ENCODE results near the gene SURF4.
"Not testable (repeated sequence)": the region's sequence is repeated elsewhere in the genome, so short reads cannot be mapped to it uniquely, and the experiment has no call there.

The SURF4 gene

DNA sequence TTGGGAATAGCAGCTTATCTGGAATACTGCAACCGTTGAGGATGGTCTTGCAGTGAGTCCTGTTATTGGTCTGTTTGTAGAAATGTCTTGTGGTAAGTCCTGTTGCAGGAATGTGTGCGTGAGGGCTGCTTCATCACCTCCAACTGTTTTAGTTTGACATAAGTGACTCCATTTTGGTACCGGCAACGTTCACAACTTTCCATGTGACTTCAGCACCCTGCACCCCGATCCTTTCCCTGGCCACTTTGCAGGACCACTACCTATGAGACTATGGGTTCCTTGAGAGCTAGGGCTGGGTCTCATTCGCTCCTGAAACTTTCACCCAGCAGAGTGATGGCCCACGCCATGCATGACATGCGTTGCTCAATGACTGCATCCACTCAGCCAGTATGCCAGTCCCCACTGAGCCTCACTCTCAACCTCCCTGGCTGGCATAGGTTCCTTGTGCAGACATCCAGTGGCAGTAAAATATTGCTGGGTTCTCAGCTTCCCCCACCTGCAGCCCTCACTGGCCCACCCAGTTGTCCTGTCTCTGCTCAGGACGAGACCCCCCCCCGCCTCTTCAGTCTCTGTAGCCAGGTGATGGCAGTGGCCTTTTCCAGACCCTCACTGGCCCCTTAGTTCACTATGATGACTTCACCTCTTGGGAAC is 47.9 kb downstream of the SURF4 start:
- Histone ChIP-seq H3K4me3 (ENCODE audit: insufficient read depth, low read depth, low read length) (no peak overlapping the region), H3K36me3 (ENCODE audit: control insufficient read depth, insufficient read depth, low read length) (peaks cover 18% of the 10 kb centered on the region)
- WGBS, 2 experiments: 92% methylated on average over 10 of the region's 10 CpGs

DNA sequence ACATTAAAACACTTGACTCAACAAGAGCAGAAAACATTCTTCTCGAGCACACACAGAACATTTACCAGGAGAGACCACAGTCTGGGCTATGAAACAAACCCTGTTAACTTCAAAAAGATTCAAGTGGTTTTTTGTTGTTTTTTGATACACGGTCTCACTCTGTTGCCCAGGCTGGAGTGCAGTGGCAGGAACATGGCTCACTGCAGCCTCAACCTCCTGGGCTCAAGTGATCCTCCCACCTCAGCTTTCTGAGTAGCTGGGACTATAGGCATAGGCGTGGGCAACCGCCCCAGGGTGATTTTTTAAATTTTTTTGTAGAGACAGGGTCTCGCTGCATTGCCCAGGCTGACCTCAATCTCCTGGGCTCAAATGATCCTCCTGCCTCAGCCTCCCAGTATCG is 48.8 kb downstream of the SURF4 start:
- not testable (repeated sequence) for H3K4me1 ChIP-seq (ENCODE audit: control insufficient read depth, insufficient read depth, low read length); H3K4me3 ChIP-seq (ENCODE audit: insufficient read depth, low read depth, low read length); H3K9me3 ChIP-seq (ENCODE audit: control insufficient read depth, low read length); H3K27ac ChIP-seq (ENCODE audit: insufficient read depth, low read depth, low read length, poor library complexity, severe bottlenecking); H3K27me3 ChIP-seq (ENCODE audit: control insufficient read depth, insufficient read depth, low read length, poor library complexity, severe bottlenecking)
- WGBS, 2 experiments: 90% methylated on average over 6 of the region's 6 CpGs
- peaks cover 12% of the 10 kb centered on the region for H3K36me3 ChIP-seq (ENCODE audit: control insufficient read depth, insufficient read depth, low read length)

More for the DNA sequence above, 47.9 kb downstream of the SURF4 start:
- Histone ChIP-seq H3K27me3 (ENCODE audit: control insufficient read depth, insufficient read depth, low read length, poor library complexity, severe bottlenecking) (no peaks in the 10 kb centered on the region), H3K27ac (ENCODE audit: insufficient read depth, low read depth, low read length, poor library complexity, severe bottlenecking) (no peak overlapping the region), H3K9me3 (ENCODE audit: control insufficient read depth, low read length) (no peaks in the 10 kb centered on the region), H3K4me1 (ENCODE audit: control insufficient read depth, insufficient read depth, low read length) (no peaks in the 10 kb centered on the region)

GRCh38 chr9:133323991-133324703 is 51.7 kb downstream of the SURF4 start:
- 82 to 86% methylated on average over 13 of the region's 13 CpGs for WGBS, 2 experiments
- Histone ChIP-seq H3K9me3 (ENCODE audit: control insufficient read depth, low read length) (no peaks in the 10 kb centered on the region), H3K4me1 (ENCODE audit: control insufficient read depth, insufficient read depth, low read length) (no peaks in the 10 kb centered on the region), H3K36me3 (ENCODE audit: control insufficient read depth, insufficient read depth, low read length) (no peaks in the 10 kb centered on the region), H3K4me3 (ENCODE audit: insufficient read depth, low read depth, low read length) (no peak overlapping the region), H3K27ac (ENCODE audit: insufficient read depth, low read depth, low read length, poor library complexity, severe bottlenecking) (no peak overlapping the region), H3K27me3 (ENCODE audit: control insufficient read depth, insufficient read depth, low read length, poor library complexity, severe bottlenecking) (no peaks in the 10 kb centered on the region)

DNA sequence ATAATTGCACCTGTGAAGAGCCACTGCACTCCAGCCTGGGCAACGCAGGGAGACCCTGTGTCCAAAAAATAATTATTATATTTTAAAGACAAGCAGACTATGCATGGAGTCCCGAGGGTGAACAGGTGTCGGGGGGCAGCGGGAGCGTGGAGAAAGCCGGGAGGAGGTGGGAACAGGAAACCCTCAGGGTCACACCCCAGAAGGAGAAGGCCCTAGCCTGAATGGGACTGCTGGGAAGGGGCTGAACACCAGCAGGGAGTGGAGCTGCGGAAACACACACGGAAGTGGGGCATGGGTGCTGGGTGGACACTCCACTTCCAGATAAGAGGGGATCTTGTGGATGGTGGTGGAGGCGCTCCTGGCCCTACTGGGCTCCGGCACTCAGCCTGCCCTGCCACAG is 52.6 kb downstream of the SURF4 start:
- no peaks in the 10 kb centered on the region for H3K36me3 ChIP-seq (ENCODE audit: control insufficient read depth, insufficient read depth, low read length)
- no peak overlapping the region for H3K4me3 ChIP-seq (ENCODE audit: insufficient read depth, low read depth, low read length)
- H3K27ac ChIP-seq (ENCODE audit: insufficient read depth, low read depth, low read length, poor library complexity, severe bottlenecking): no peak overlapping the region
- H3K4me1 ChIP-seq (ENCODE audit: control insufficient read depth, insufficient read depth, low read length): no peaks in the 10 kb centered on the region
- H3K27me3 ChIP-seq (ENCODE audit: control insufficient read depth, insufficient read depth, low read length, poor library complexity, severe bottlenecking): no peaks in the 10 kb centered on the region
- 94 to 95% methylated on average over 9 to 10 of the region's 10 CpGs for WGBS, 2 experiments
- no peaks in the 10 kb centered on the region for H3K9me3 ChIP-seq (ENCODE audit: control insufficient read depth, low read length)

- Histone ChIP-seq H3K36me3 (ENCODE audit: control insufficient read depth, insufficient read depth, low read length) (no peaks in the 10 kb centered on the region), H3K4me1 (ENCODE audit: control insufficient read depth, insufficient read depth, low read length) (no peaks in the 10 kb centered on the region), H3K27me3 (ENCODE audit: control insufficient read depth, insufficient read depth, low read length, poor library complexity, severe bottlenecking) (no peaks in the 10 kb centered on the region), H3K4me3 (ENCODE audit: insufficient read depth, low read depth, low read length) (no peak overlapping the region), H3K27ac (ENCODE audit: insufficient read depth, low read depth, low read length, poor library complexity, severe bottlenecking) (no peak overlapping the region), H3K9me3 (ENCODE audit: control insufficient read depth, low read length) (no peaks in the 10 kb centered on the region)
- WGBS, 2 experiments: 90 to 92% methylated on average over 14 of the region's 14 CpGs
Observed at GRCh38 chr9:133322701-133323100, 53.2 kb downstream of the SURF4 start.

- 87 to 89% methylated on average over 13 of the region's 13 CpGs for WGBS, 2 experiments
- no peak overlapping the region for H3K27ac ChIP-seq (ENCODE audit: insufficient read depth, low read depth, low read length, poor library complexity, severe bottlenecking)
- no peaks in the 10 kb centered on the region for H3K9me3 ChIP-seq (ENCODE audit: control insufficient read depth, low read length)
- H3K36me3 ChIP-seq (ENCODE audit: control insufficient read depth, insufficient read depth, low read length): no peaks in the 10 kb centered on the region
- no peak overlapping the region for H3K4me3 ChIP-seq (ENCODE audit: insufficient read depth, low read depth, low read length)
- H3K27me3 ChIP-seq (ENCODE audit: control insufficient read depth, insufficient read depth, low read length, poor library complexity, severe bottlenecking): no peaks in the 10 kb centered on the region
- H3K4me1 ChIP-seq (ENCODE audit: control insufficient read depth, insufficient read depth, low read length): no peaks in the 10 kb centered on the region
Observed at GRCh38 chr9:133321411-133321935, 54.4 kb downstream of the SURF4 start.

GRCh38 chr9:133320421-133320881 is 55.4 kb downstream of the SURF4 start:
- H3K36me3 ChIP-seq (ENCODE audit: control insufficient read depth, insufficient read depth, low read length): no peaks in the 10 kb centered on the region
- WGBS, 2 experiments: 86 to 87% methylated on average over 12 to 13 of the region's 13 CpGs
- H3K27me3 ChIP-seq (ENCODE audit: control insufficient read depth, insufficient read depth, low read length, poor library complexity, severe bottlenecking): no peaks in the 10 kb centered on the region
- no peak overlapping the region for H3K4me3 ChIP-seq (ENCODE audit: insufficient read depth, low read depth, low read length)
- no peaks in the 10 kb centered on the region for H3K4me1 ChIP-seq (ENCODE audit: control insufficient read depth, insufficient read depth, low read length)
- H3K9me3 ChIP-seq (ENCODE audit: control insufficient read depth, low read length): no peaks in the 10 kb centered on the region
- no peak overlapping the region for H3K27ac ChIP-seq (ENCODE audit: insufficient read depth, low read depth, low read length, poor library complexity, severe bottlenecking)

DNA sequence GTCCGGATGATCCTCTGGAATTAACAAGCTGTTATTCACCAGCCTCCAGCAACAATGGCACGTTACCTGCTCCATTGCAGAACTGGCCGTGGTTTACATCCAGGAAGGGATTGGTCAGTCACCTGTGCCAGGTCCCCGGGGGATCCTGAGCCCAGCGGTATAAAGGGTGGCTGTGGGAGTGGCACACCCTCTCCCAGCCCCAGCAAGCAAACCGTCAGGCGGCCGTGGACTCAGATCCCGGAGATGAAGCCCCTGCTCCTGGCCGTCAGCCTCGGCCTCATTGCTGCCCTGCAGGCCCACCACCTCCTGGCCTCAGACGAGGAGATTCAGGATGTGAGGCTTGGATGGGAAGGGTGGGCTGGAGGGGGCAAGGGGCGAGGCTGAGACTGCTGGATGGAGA is 58.3 kb downstream of the SURF4 start:
- not testable (repeated sequence) for H3K36me3 ChIP-seq (ENCODE audit: control insufficient read depth, insufficient read depth, low read length); H3K4me3 ChIP-seq (ENCODE audit: insufficient read depth, low read depth, low read length); H3K27me3 ChIP-seq (ENCODE audit: control insufficient read depth, insufficient read depth, low read length, poor library complexity, severe bottlenecking); H3K9me3 ChIP-seq (ENCODE audit: control insufficient read depth, low read length); H3K27ac ChIP-seq (ENCODE audit: insufficient read depth, low read depth, low read length, poor library complexity, severe bottlenecking); H3K4me1 ChIP-seq (ENCODE audit: control insufficient read depth, insufficient read depth, low read length)
- 88 to 89% methylated on average over 12 to 13 of the region's 13 CpGs for WGBS, 2 experiments

DNA sequence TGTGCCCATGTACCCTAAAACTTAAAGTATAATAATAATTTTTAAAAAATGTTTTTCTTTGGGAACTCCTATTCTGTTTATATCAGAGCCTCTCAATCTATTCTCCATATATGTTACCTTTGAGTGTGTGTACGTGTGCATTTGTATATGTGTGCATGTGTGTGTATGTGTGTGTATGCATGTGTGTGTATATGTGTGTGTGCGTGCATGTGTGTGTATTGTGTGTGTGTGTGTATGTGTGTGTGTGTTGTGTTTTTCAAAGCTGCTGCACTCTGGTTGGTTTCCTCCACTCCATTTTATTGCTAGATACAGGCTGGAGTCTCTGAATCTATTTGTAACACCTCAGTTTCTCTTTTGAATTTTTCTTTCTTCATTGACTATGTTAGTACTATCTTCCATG is 59.9 kb downstream of the SURF4 start:
- 64 to 75% methylated on average over 2 of the region's 2 CpGs for WGBS, 2 experiments
- Histone ChIP-seq H3K27ac (ENCODE audit: insufficient read depth, low read depth, low read length, poor library complexity, severe bottlenecking) (no peak overlapping the region), H3K4me1 (ENCODE audit: control insufficient read depth, insufficient read depth, low read length) (no peaks in the 10 kb centered on the region), H3K9me3 (ENCODE audit: control insufficient read depth, low read length) (no peaks in the 10 kb centered on the region), H3K4me3 (ENCODE audit: insufficient read depth, low read depth, low read length) (no peak overlapping the region), H3K27me3 (ENCODE audit: control insufficient read depth, insufficient read depth, low read length, poor library complexity, severe bottlenecking) (no peaks in the 10 kb centered on the region), H3K36me3 (ENCODE audit: control insufficient read depth, insufficient read depth, low read length) (no peaks in the 10 kb centered on the region)

All from ectodermal cell (in vitro differentiated cells).